GM12873 (cell line): ENCODE measurements around the gene DNAJB4.

ENCODE experiments used
- TF ChIP-seq, protein P1 (sequence below): IDR thresholded peaks from 2 replicates; pipeline ENCODE4 v1.5.1; 2012; ENCODE audit warnings: low read depth, mild to moderate bottlenecking, moderate library complexity, low read length, control low read depth; ENCODE audit not compliant: insufficient read depth; ENCODE audit errors: missing control alignments

The DNAJB4 gene

DNA sequence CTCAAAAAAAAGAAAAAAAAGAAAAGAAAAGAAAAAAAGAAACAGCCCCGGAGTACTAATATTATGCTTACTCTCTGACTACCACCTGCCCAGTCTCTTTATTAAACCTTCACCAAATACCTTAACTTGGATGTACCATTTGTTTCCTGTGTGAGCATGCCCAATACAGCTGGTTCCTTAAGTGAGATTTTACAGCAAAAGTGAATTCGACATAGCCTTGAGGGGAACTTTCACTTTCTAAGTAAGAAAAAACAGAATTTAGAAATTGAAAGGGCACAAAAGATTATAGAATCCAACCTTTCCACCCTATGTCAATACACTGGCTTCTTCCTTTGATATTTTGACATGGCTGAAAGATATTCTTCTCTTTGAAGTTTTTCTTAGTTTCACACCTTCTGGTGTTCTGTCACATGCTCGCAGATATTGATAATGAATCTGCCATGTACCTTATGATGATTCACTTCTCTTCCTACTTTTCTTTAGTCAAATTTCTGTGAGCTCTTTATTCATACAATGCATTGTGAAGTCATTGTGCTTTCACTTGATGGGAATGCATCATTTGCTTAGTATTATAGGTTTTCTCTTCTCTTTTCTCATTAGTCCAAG is 35.8 kb downstream of the DNAJB4 start:
- TF ChIP-seq, protein P1, sequence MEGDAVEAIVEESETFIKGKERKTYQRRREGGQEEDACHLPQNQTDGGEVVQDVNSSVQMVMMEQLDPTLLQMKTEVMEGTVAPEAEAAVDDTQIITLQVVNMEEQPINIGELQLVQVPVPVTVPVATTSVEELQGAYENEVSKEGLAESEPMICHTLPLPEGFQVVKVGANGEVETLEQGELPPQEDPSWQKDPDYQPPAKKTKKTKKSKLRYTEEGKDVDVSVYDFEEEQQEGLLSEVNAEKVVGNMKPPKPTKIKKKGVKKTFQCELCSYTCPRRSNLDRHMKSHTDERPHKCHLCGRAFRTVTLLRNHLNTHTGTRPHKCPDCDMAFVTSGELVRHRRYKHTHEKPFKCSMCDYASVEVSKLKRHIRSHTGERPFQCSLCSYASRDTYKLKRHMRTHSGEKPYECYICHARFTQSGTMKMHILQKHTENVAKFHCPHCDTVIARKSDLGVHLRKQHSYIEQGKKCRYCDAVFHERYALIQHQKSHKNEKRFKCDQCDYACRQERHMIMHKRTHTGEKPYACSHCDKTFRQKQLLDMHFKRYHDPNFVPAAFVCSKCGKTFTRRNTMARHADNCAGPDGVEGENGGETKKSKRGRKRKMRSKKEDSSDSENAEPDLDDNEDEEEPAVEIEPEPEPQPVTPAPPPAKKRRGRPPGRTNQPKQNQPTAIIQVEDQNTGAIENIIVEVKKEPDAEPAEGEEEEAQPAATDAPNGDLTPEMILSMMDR, result no peak

DNA sequence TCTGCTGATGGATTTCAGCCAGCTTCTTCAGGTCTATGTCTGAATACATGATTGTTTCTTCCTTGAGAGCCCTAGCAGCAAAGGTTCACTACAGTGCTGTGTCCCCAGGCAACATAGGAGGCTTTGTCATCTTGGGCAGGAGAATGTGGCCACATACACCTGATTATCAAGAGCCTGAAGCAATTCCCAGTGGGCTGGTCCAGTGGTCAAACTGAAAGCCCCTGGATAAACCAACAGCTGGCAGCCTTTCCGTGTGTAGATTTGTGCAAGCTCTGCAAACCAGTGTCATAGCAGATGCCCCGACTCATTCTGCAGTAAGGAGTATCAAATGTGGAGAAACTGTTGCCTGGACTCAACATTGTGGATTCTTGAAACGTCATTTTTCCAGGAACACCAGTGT is 38.7 kb downstream of the DNAJB4 start:
- TF ChIP-seq, protein P1, result no peak

DNA sequence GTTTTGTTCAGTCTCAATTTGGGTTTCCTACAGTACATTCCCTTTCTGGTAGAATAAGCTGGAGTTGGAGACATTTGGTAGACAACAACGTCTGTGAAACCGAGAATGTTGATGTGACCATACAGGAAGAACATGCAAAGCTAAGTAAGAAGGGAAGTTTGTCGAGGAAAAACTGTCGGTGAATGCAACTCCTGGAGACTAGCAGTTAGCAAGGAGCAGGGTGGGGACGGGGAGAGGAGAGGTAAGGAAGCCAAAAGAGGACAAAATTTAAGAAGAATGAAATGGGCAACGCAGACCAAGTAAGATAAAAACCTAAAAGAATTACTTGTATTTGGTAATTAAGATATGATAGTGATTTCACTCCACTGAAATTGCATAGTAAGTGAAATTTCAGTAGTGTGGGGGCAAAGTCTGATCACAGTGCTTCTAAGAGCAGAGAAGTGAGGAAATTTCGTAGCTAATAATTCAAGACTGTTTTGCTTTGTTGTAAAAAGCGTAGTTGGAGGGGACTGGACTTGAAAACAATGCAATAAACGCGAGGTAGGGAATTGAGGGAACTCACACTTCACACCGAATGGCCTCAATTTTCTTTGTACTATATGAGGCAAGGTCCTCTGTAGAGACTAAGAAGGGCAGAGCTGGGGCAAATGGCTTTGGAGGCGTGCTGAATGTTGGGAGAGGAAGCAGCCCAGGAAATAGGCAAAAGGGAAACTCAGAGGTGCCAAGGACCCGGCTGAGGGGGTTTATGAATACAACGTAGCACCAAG is 40.2 kb downstream of the DNAJB4 start:
- TF ChIP-seq, protein P1, result no peak

DNA sequence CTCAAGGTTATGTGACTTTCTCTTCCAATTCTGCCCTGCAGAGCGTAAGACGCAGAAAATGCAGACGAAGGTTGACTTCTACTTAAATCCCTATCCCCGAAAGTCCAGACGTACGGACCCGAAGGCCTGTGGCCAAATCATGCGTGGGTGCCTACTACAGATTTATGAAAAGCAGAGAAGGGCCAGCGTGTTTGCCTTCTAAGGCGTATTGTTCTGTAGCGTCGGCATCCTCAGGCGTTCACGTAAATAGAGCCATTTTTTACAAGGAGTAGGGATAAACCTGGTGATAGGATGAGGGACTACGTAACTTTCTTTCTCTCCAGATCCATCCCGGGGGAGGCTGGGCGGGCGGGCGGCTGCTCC is 40.8 kb downstream of the DNAJB4 start:
- TF ChIP-seq, protein P1, result no peak

DNA sequence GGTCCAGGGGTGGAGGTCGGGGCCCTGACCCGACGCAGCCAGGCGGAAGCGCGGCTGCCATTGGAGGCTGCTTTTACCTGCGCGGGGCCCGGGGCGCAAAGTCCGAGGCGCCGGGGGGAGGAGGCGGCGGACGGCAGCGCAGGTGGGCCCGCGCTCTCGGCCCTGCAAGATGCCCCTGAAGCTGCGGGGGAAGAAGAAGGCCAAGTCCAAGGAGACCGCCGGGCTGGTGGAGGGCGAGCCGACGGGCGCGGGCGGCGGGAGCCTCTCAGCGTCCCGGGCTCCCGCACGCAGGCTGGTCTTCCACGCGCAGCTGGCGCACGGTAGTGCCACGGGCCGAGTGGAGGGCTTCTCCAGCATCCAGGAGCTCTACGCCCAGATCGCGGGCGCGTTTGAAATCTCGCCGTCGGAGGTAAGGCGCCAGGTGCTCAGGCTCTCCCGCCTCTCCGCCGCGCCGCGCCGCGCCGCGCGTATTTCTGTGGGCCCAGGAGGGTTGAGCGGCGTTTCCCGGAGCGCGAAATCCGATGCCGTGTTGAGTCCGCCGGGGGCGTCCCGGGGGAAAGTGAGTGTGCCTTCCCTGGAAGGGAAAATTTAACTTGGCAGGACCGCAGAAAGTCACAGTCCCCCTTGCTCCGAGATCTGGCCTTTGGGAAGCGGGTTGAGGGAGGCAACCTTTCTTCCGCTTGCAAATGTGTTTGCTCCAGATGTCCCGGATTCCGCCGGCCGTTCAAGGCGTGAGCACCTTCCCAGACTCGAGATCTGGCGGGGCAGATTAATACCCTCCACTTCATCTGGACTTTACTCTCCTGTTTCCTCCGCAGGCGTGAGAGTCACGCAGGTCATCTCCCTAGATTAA is 41.4 kb downstream of the DNAJB4 start, which contains the start of gene GIPC2:
TSS of gene GIPC2 (plus strand) at position 41 of the 853 bp plus-strand sequence. CDS start at position 170, 129 bp downstream.
- TF ChIP-seq, protein P1, result no peak

DNA sequence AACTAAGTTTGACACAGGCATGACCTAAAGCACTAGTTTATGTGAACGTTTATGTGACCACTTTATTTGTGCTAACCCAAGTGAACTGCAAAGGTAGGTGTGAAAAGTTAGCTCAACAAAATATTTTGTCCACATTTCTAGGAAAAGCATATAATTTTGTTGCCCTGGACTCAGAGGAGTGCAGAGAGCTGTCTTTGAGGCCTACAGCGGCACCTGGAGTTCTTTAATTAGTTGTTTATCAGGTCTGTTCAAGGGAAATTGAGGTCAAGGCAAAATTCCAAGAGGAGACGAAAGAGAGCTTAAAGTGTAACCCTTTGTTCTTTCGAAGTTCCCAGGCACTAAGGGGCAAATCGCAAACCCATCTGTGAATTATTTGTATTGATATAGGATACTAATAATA is 42.4 kb downstream of the DNAJB4 start:
- TF ChIP-seq, protein P1, result no peak

DNA sequence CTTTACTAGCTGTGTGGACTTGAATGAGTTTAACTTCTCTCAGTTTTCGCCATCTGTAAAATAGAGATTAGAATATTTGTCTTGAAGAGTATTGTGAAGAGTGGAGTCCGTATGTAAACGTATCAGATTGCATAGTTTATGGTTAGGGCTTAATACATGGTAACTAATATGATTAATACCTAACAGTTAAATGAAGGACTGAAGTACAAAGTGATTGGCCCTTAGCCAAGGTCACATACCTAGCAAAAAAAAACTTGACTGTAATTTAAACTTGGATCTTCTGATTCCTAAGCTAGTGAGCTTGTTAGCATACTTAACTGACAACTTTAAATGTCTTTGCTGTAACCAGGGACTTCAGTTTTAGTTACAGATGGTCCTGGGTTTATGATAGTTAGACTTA is 42.9 kb downstream of the DNAJB4 start:
- TF ChIP-seq, protein P1, result no peak
